BE2C (cell line): ENCODE measurements around the gene ROS1.

Experiments used
- DNase-seq: peaks from one replicate; pipeline ENCODE4 v3.0.0-alpha.2; 2020
- H3K27me3 ChIP-seq: fragments of 250-450 bp; sonication (Bioruptor Pico); 2 replicates; pipeline ENCODE4 v1.5.1; 2020; ENCODE audit warnings: mild to moderate bottlenecking
- H3K36me3 ChIP-seq: fragments of 250-450 bp; sonication (Bioruptor Pico); 2 replicates; pipeline ENCODE4 v1.5.1; 2020; ENCODE audit warnings: mild to moderate bottlenecking
- H3K4me1 ChIP-seq: fragments of 250-450 bp; sonication (Bioruptor Pico); 2 replicates; pipeline ENCODE4 v1.5.1; 2020
- H3K4me3 ChIP-seq: 2 replicates; pipeline ENCODE4 v1.5.1; 2011; ENCODE audit warnings: low read depth, low read length
- H3K9me3 ChIP-seq: fragments of 250-450 bp; sonication (Bioruptor Pico); 2 replicates; pipeline ENCODE4 v1.5.1; 2020
- CTCF ChIP-seq: IDR thresholded peaks from 2 replicates; pipeline ENCODE4 v1.5.1; 2012; ENCODE audit warnings: mild to moderate bottlenecking, low read depth, low read length

The ROS1 gene

GRCh38 chr6:117409420-117409819 lies 16.3 kb downstream of the ROS1 start:
- DNase-seq: no peak
- Histone ChIP-seq H3K4me3 (no peak overlapping the region), H3K36me3 (no peaks in the 10 kb centered on the region), H3K4me1 (no peaks in the 10 kb centered on the region), H3K9me3 (no peaks in the 10 kb centered on the region), H3K27me3 (peaks cover 18% of the 10 kb centered on the region)
- no peak for TF ChIP-seq CTCF

- Histone ChIP-seq H3K36me3 (no peaks in the 10 kb centered on the region), H3K27me3 (peaks cover 1% of the 10 kb centered on the region; the same call in 1 of the 2 replicates), H3K4me1 (no peaks in the 10 kb centered on the region), H3K4me3 (no peak overlapping the region), H3K9me3 (no peaks in the 10 kb centered on the region)
- no peak for DNase-seq
- no peak for TF ChIP-seq CTCF
These were observed 21.2 kb downstream of the ROS1 start for GRCh38 chr6:117404548-117404947.

GRCh38 chr6:117401799-117402198 lies 23.9 kb downstream of the ROS1 start:
- Histone ChIP-seq H3K36me3 (no peaks in the 10 kb centered on the region), H3K4me3 (no peak overlapping the region), H3K9me3 (no peaks in the 10 kb centered on the region), H3K27me3 (no peaks in the 10 kb centered on the region), H3K4me1 (no peaks in the 10 kb centered on the region)
- no peak for TF ChIP-seq CTCF
- DNase-seq: no peak

- Histone ChIP-seq H3K27me3 (no peaks in the 10 kb centered on the region), H3K9me3 (no peaks in the 10 kb centered on the region), H3K36me3 (no peaks in the 10 kb centered on the region), H3K4me3 (no peak overlapping the region), H3K4me1 (no peaks in the 10 kb centered on the region)
- TF ChIP-seq CTCF: peak; percentile 39
- no peak for DNase-seq
These were observed 25.8 kb downstream of the ROS1 start for GRCh38 chr6:117399924-117400323.

- no peak for TF ChIP-seq CTCF
- Histone ChIP-seq H3K27me3 (no peaks in the 10 kb centered on the region), H3K4me3 (no peak overlapping the region), H3K36me3 (no peaks in the 10 kb centered on the region), H3K4me1 (no peaks in the 10 kb centered on the region), H3K9me3 (no peaks in the 10 kb centered on the region)
- no peak for DNase-seq
These were observed 26.6 kb downstream of the ROS1 start for GRCh38 chr6:117399126-117399525.

GRCh38 chr6:117397536-117398227 lies 28.1 kb downstream of the ROS1 start:
- no peaks in the 10 kb centered on the region for H3K4me1 ChIP-seq
- no peaks in the 10 kb centered on the region for H3K27me3 ChIP-seq
- no peaks in the 10 kb centered on the region for H3K36me3 ChIP-seq
- TF ChIP-seq CTCF: no peak
- H3K4me3 ChIP-seq: no peak overlapping the region
- DNase-seq: no peak
- no peaks in the 10 kb centered on the region for H3K9me3 ChIP-seq
